Measurements from ENCODE around the gene THG1L.

DNA sequence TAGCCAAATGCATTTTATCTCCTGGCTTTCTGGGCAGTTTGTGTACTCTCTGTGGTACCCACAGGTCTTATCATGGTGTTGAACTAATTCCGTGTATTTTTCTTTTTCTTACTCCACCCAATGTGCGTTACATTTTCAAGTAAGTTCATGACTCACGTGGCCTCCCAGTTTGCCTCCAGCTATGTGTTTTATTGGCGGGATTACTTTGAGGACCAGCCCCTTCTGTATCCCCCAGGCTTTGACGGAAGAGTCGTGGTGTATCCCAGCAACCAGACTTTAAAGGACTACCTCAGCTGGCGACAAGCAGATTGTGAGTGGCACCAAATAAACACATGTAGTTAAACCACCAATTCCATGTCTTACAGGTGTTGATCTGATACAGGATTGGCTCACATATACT lies 3.2 kb downstream of the THG1L start:
- TF ChIP-seq, protein P1, sequence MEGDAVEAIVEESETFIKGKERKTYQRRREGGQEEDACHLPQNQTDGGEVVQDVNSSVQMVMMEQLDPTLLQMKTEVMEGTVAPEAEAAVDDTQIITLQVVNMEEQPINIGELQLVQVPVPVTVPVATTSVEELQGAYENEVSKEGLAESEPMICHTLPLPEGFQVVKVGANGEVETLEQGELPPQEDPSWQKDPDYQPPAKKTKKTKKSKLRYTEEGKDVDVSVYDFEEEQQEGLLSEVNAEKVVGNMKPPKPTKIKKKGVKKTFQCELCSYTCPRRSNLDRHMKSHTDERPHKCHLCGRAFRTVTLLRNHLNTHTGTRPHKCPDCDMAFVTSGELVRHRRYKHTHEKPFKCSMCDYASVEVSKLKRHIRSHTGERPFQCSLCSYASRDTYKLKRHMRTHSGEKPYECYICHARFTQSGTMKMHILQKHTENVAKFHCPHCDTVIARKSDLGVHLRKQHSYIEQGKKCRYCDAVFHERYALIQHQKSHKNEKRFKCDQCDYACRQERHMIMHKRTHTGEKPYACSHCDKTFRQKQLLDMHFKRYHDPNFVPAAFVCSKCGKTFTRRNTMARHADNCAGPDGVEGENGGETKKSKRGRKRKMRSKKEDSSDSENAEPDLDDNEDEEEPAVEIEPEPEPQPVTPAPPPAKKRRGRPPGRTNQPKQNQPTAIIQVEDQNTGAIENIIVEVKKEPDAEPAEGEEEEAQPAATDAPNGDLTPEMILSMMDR (IDR thresholded peaks at IDR 0.05), result no peak
- no peak for TF ChIP-seq EP300 (IDR thresholded peaks at IDR 0.05)

Measured in gastroesophageal sphincter (tissue), 3 donors.